Mesothelial cell of epicardium (in vitro differentiated cells): Measurements from ENCODE around the gene DUSP10. TPM values are rescaled to one million over a fixed set of nuclear protein-coding genes. Genes with fewer than 3 reads are reported as not detected.

Experiments
- DNase-seq, 2 experiments: peaks; one replicate each; pipeline ENCODE4 v3.0.0; 2021; ENCODE audit warnings: low spot score in 2 of 2; ENCODE audit not compliant: unreplicated experiment in 2 of 2
- H3K27ac Mint-ChIP-seq: 2 replicates; pipeline ENCODE4 v1.8.0; 2021; ENCODE audit warnings: mixed read lengths
- H3K27me3 Mint-ChIP-seq: 2 replicates; pipeline ENCODE4 v1.8.0; 2021; ENCODE audit warnings: low read depth, mixed read lengths
- H3K36me3 Mint-ChIP-seq: 2 replicates; pipeline ENCODE4 v1.8.0; 2021; ENCODE audit warnings: mixed read lengths
- H3K4me1 Mint-ChIP-seq: 2 replicates; pipeline ENCODE4 v1.8.0; 2021; ENCODE audit warnings: mixed read lengths
- H3K4me3 Mint-ChIP-seq: 2 replicates; pipeline ENCODE4 v1.8.0; 2021; ENCODE audit warnings: mild to moderate bottlenecking, moderate library complexity, mixed read lengths
- H3K9me3 Mint-ChIP-seq: 2 replicates; pipeline ENCODE4 v1.8.0; 2021; ENCODE audit warnings: mixed read lengths
- CTCF ChIP-seq: fragments of 200-600 bp; sonication (generic); IDR thresholded peaks from one replicate; pipeline ENCODE4 v1.5.0; 2021; ENCODE audit warnings: antibody characterized with exemption; ENCODE audit not compliant: unreplicated experiment
- total RNA-seq: library from RNA; stranded (reverse); gene quantifications from 3 replicates; pipeline ENCODE4 v1.2.1, GENCODE V29; 2021

Gene DUSP10
- total RNA-seq, 1 donor from 2014 or later: 4.0 TPM

- Mint-ChIP-seq H3K27me3 (no peaks in the 10 kb centered on the region), H3K9me3 (no peaks in the 10 kb centered on the region), H3K27ac (peak overlapping the region; percentile 54), H3K4me3 (no peak overlapping the region), H3K36me3 (no peaks in the 10 kb centered on the region), H3K4me1 (peaks cover 9% of the 10 kb centered on the region)
- no peak for TF ChIP-seq CTCF
- no peak for DNase-seq
Measured at GRCh38 chr1:221729771-221730330, 12.0 kb downstream of the DUSP10 start.

GRCh38 chr1:221728037-221728505 is 13.8 kb downstream of the DUSP10 start:
- no peak overlapping the region for H3K4me3 Mint-ChIP-seq
- H3K4me1 Mint-ChIP-seq: peaks cover 9% of the 10 kb centered on the region
- H3K27me3 Mint-ChIP-seq: no peaks in the 10 kb centered on the region
- no peak for TF ChIP-seq CTCF
- peaks cover 4% of the 10 kb centered on the region for H3K9me3 Mint-ChIP-seq
- no peak for DNase-seq
- H3K27ac Mint-ChIP-seq: no peak overlapping the region
- H3K36me3 Mint-ChIP-seq: no peaks in the 10 kb centered on the region

- TF ChIP-seq CTCF: no peak
- no peak overlapping the region for H3K27ac Mint-ChIP-seq
- DNase-seq: no peak
- H3K4me3 Mint-ChIP-seq: no peak overlapping the region
- H3K4me1 Mint-ChIP-seq: peaks cover 9% of the 10 kb centered on the region
- H3K9me3 Mint-ChIP-seq: peaks cover 4% of the 10 kb centered on the region
- H3K36me3 Mint-ChIP-seq: no peaks in the 10 kb centered on the region
- no peaks in the 10 kb centered on the region for H3K27me3 Mint-ChIP-seq
Measured at GRCh38 chr1:221727146-221728036, 14.5 kb downstream of the DUSP10 start.

GRCh38 chr1:221725735-221726672 is 15.9 kb downstream of the DUSP10 start:
- Mint-ChIP-seq H3K27ac (no peak overlapping the region), H3K4me1 (peaks cover 9% of the 10 kb centered on the region)
- DNase-seq: no peak

More at GRCh38 chr1:221725735-221726672, 15.9 kb downstream of the DUSP10 start:
- no peak overlapping the region for H3K4me3 Mint-ChIP-seq
- no peaks in the 10 kb centered on the region for H3K36me3 Mint-ChIP-seq
- TF ChIP-seq CTCF: no peak
- H3K9me3 Mint-ChIP-seq: peaks cover 4% of the 10 kb centered on the region
- H3K27me3 Mint-ChIP-seq: no peaks in the 10 kb centered on the region
